Measurements from ENCODE around the gene PPP1R3F.
"Not testable (repeated sequence)": the region's sequence is repeated elsewhere in the genome, so short reads cannot be mapped to it uniquely, and the experiment has no call there.

PPP1R3F gene

DNA sequence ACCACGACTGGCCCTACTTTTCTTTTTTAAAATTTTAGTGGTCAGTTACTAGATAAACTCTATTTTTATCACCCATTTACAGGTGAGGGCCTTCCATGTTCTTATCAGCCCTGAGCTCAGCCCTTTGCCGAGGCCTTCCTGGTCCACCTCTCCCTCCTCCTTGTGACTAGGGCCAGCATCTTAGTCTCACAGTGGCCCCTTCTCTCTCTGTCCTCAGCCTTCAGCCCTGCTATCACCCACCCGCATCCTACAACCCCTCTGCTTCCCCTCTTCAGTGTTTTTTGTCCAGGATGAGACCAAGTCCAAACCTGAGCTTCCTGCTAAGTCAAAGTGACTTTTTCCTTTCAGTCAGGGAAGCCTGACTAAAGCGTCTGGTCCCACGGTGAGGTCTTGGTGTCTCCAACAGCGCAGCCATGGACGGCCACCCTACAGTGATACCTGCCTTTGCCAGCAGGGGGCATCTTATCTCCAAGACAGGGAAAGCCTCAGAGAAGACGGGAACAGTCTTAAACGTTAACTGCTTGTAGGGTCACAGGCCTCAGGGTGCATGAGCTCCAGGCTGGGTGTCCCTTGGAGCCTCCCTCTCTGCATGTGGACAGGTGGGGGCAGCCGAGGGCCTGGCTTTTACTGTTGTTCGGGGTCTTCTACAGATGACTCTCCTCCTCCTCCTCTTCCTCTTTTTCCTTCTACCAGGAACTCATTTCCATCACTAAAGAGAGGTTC is 22.2 kb downstream of the PPP1R3F start:
- Histone ChIP-seq H3K27ac (no peak overlapping the region), H3K4me3 (no peak overlapping the region)
- TF ChIP-seq, protein P1, sequence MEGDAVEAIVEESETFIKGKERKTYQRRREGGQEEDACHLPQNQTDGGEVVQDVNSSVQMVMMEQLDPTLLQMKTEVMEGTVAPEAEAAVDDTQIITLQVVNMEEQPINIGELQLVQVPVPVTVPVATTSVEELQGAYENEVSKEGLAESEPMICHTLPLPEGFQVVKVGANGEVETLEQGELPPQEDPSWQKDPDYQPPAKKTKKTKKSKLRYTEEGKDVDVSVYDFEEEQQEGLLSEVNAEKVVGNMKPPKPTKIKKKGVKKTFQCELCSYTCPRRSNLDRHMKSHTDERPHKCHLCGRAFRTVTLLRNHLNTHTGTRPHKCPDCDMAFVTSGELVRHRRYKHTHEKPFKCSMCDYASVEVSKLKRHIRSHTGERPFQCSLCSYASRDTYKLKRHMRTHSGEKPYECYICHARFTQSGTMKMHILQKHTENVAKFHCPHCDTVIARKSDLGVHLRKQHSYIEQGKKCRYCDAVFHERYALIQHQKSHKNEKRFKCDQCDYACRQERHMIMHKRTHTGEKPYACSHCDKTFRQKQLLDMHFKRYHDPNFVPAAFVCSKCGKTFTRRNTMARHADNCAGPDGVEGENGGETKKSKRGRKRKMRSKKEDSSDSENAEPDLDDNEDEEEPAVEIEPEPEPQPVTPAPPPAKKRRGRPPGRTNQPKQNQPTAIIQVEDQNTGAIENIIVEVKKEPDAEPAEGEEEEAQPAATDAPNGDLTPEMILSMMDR (IDR thresholded peaks at IDR 0.05): peak; percentile 33
- DNase-seq (ENCODE audit: low spot score): no peak

DNA sequence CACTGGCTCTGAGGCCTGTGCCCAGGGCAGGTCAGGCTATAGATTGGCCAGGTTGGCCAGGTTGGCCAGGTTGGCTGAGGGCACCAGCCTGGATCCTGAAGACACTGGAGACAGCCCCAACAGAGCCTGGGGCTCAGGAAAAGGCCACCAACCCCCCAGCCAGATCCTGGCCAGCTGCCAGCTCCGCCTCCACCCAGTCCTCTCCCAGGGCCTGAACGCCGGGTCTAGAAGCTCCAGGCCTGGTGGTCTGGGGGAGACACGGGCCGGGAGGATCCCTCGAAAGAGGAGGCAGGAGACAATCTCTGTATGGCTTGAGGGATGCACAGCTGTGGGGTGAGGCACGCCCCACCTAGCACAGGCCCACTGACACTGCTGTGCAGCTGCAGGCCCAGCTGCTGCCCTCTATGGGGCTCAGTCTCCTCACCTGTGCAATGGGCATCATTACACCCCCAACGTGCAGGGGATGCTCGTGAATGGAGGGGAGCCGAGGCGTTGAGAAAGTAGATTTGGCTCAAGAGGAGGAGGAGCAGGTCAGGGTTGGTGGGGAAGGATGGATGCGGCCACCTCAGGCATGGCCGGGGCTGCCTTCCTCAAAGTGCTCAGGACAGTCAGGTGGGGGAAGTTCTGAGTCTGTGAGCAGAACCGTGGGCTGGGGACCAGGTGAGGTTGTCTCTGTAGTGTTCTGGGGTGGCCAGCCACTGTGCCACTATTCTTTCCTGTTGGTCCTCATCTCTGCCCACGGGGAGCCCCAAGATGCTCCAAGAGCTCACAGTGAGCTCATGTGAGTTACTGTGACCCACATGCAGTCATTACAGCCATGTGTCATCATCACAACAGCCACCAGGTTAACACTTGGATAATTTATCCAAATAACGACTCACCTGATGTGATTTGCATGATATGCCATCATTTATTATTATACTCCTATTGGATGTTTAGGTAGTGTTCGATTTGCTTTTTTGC is 23.1 kb downstream of the PPP1R3F start:
- Histone ChIP-seq H3K27ac (no peak overlapping the region), H3K4me3 (no peak overlapping the region)
- DNase-seq (ENCODE audit: low spot score): no peak
- TF ChIP-seq, protein P1 (IDR thresholded peaks at IDR 0.05): no peak

DNA sequence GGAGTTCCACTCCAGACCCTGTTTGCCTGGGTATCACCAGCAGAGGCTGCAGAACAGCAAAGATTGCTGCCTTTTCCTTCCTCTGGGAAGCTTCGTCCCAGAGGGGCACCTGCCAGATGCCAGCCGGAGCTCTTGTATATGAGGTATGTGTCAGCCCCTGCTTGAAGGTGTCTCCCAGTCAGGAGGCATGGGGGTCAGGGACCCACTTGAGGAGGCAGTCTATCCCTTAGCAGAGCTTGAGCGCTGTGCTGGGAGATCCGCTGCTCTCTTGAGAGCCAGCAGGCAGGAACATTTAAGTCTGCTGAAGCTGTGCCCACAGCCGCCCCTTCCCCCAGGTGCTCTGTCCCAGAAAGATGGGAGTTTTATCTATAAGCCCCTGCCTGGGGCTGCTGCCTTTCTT is 29.7 kb downstream of the PPP1R3F start:
- not testable (repeated sequence) for DNase-seq (ENCODE audit: low spot score); H3K27ac ChIP-seq; H3K4me3 ChIP-seq

DNA sequence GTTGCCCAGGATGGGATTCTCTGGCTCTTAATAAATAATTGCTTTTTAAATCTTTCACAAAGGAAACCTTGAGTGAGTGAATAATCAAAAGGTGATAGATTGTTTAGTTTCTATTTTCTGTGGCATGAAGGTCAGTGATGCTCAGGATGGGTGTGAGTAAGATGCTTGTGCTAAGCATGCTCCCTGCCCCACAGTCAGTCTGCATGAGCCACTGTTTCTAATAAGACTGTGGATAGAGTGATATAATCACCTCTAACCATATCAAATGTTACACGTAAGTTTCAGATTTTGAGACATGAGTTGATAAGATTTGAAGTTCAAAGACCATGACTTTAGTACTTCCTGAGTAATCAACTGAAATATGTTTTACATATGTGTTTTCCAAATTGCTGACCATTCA is 31.1 kb downstream of the PPP1R3F start:
- no peak for DNase-seq (ENCODE audit: low spot score)
- TF ChIP-seq, protein P1 (IDR thresholded peaks at IDR 0.05): no peak
- Histone ChIP-seq H3K27ac (no peak overlapping the region), H3K4me3 (no peak overlapping the region)

DNA sequence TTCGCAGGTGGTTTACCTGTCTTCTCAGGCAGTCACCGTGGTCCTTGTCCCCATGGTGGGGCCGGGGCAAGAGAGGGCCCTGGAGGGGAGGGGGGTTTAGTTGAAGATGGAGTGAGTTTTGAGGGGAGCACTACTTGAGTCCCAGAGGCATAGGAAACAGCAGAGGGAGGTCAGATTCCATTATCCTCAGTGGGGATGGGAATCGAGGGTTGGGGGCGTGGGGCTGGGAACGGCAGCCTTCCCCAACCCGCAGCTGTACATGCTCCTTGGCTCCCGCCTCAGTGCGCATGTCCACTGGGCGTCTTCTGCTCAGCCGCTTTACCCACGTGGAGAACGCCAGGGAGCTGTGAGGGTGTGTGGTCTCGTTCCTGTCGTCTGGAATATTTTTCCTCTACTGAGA is 33.8 kb downstream of the PPP1R3F start, which contains the start of gene GAGE10:
Gene GAGE10, plus strand, starts transcription at position 301 of the 400 bp plus-strand sequence. CDS start 1,214 bp downstream, outside the sequence.
- TF ChIP-seq, protein P1 (IDR thresholded peaks at IDR 0.05): no peak
- Histone ChIP-seq H3K4me3 (no peak within 1 kb of the TSS), H3K27ac (no peak within 1 kb of the TSS)
- DNase-seq (ENCODE audit: low spot score): no peak

DNA sequence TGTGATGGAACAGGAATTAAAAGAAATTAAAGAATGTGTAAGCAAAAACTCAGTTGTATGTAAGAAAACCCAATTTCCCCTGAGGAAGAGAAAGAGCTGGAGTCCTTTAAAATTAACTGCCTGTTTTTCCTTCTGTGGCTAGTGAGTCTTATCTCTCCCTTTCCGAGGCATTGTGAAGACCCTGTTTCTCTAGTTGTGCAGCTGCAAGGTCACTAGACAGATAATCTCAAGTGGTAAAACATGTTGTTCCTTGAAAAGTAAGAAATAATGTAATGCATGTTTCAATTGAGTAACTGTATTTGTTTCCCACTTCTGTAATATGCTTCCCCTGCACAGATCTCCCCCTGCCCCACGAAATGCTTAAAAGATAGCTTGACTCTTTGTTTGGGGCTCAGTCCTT is 38.2 kb downstream of the PPP1R3F start:
- not testable (repeated sequence) for DNase-seq (ENCODE audit: low spot score); H3K27ac ChIP-seq; H3K4me3 ChIP-seq

DNA sequence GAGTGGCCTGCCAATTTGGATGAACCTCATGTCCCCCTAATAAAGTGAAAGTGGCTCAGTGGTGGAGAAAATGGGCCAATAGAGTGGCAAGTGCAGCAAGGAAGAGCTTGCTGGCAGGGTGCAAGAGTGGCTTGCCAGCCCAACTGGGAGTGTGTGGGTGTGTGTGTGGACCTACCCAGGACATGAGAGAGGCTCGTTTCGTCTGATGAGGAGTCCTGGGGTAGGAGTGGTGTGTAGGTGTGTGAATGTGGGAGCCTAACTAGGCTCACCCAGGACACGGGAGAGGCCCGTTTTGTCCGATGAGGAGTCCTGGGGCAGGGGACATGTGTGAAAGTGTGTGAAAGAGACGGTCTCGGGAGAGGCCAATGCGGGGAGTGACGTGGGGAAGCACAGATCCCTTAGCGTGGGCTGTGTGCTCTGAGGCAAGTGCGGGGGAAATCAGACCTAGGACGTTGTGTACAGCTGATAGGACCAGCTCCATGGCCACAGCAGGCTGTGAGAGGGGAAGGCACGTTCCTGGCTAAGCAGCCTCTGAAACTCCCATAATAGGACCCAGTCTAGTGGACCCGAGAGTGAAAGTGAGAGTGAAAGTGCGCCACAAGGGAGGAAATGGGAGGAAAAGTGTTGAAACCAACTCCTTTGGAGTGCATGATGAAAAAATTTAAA is 39.1 kb downstream of the PPP1R3F start:
- no peak for DNase-seq (ENCODE audit: low spot score)
- TF ChIP-seq, protein P1 (IDR thresholded peaks at IDR 0.05): no peak
- H3K27ac ChIP-seq: peak overlapping the region; percentile 25 to 69
- peak overlapping the region; percentile 69 for H3K4me3 ChIP-seq

Measured in coronary artery (tissue), 2 donors.